WTC11 (cell line): ENCODE measurements around the gene ENAH.

ENCODE experiments used
- KAT7 ChIP-seq: sonication (generic); formaldehyde crosslinking; IDR thresholded peaks from 2 replicates; pipeline ENCODE4 v1.8.1; 2023; ENCODE audit warnings: missing genetic modification reagents, mild to moderate bottlenecking, borderline replicate concordance
- PREB ChIP-seq: sonication (generic); formaldehyde crosslinking; IDR thresholded peaks from 2 replicates; pipeline ENCODE4 v1.8.1; 2022; ENCODE audit warnings: mild to moderate bottlenecking, missing genetic modification reagents, moderate library complexity, borderline replicate concordance
- SMAD3 ChIP-seq: sonication (generic); formaldehyde crosslinking; IDR thresholded peaks from 2 replicates; pipeline ENCODE4 v1.8.0; 2022; ENCODE audit warnings: missing genetic modification reagents, mild to moderate bottlenecking, borderline replicate concordance
- SP1 ChIP-seq: sonication (generic); formaldehyde crosslinking; conservative IDR thresholded peaks from 2 replicates; pipeline ENCODE4 v1.8.1; 2022; ENCODE audit warnings: missing genetic modification reagents
- USF2 ChIP-seq: sonication (generic); formaldehyde crosslinking; IDR thresholded peaks from 2 replicates; pipeline ENCODE4 v1.8.1; 2023; ENCODE audit warnings: mild to moderate bottlenecking, missing genetic modification reagents, moderate library complexity
- ZBTB21 ChIP-seq: sonication (generic); formaldehyde crosslinking; IDR thresholded peaks from 2 replicates; pipeline ENCODE4 v1.8.1; 2023; ENCODE audit warnings: mild to moderate bottlenecking, missing genetic modification reagents, borderline replicate concordance
- ZMAT4 ChIP-seq: fragments of 250-450 bp; sonication (Bioruptor Pico); IDR thresholded peaks from 2 replicates; pipeline ENCODE4 v1.9.0; 2021; ENCODE audit warnings: mild to moderate bottlenecking
- TF ChIP-seq, protein P1 (sequence below): fragments of 200-600 bp; IDR thresholded peaks from 2 replicates; pipeline ENCODE4 v1.8.0; 2022; ENCODE audit warnings: antibody characterized with exemption

- TF ChIP-seq KAT7 (CRISPR knock-in tag) (no peak), ZMAT4 (CRISPR knock-in tag) (no peak), SP1 (no peak), SMAD3 (CRISPR knock-in tag) (no peak), ZBTB21 (CRISPR knock-in tag) (no peak), USF2 (no peak), PREB (CRISPR knock-in tag) (no peak)
- TF ChIP-seq, protein P1, sequence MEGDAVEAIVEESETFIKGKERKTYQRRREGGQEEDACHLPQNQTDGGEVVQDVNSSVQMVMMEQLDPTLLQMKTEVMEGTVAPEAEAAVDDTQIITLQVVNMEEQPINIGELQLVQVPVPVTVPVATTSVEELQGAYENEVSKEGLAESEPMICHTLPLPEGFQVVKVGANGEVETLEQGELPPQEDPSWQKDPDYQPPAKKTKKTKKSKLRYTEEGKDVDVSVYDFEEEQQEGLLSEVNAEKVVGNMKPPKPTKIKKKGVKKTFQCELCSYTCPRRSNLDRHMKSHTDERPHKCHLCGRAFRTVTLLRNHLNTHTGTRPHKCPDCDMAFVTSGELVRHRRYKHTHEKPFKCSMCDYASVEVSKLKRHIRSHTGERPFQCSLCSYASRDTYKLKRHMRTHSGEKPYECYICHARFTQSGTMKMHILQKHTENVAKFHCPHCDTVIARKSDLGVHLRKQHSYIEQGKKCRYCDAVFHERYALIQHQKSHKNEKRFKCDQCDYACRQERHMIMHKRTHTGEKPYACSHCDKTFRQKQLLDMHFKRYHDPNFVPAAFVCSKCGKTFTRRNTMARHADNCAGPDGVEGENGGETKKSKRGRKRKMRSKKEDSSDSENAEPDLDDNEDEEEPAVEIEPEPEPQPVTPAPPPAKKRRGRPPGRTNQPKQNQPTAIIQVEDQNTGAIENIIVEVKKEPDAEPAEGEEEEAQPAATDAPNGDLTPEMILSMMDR: no peak
These were observed 72.5 kb downstream of the ENAH start for GRCh38 chr1:225580238-225581099.
